ENCODE results near the gene RRP7A.
"Not testable (repeated sequence)": the region's sequence is repeated elsewhere in the genome, so short reads cannot be mapped to it uniquely, and the experiment has no call there.

GRCh38 chr22:42517103-42517502 lies 2.5 kb downstream of the RRP7A start:
- not testable (repeated sequence) for TF ChIP-seq CTCF, POLR2A (IDR thresholded peaks at IDR 0.05)
